ENCODE data around the gene CDC123. TPM values are rescaled to one million over a fixed set of nuclear protein-coding genes. Genes with fewer than 3 reads are reported as not detected.

The CDC123 gene
- total and polyA plus RNA-seq, 2 donors from 2014 or later, result 47.7 to 50.2 TPM

DNA sequence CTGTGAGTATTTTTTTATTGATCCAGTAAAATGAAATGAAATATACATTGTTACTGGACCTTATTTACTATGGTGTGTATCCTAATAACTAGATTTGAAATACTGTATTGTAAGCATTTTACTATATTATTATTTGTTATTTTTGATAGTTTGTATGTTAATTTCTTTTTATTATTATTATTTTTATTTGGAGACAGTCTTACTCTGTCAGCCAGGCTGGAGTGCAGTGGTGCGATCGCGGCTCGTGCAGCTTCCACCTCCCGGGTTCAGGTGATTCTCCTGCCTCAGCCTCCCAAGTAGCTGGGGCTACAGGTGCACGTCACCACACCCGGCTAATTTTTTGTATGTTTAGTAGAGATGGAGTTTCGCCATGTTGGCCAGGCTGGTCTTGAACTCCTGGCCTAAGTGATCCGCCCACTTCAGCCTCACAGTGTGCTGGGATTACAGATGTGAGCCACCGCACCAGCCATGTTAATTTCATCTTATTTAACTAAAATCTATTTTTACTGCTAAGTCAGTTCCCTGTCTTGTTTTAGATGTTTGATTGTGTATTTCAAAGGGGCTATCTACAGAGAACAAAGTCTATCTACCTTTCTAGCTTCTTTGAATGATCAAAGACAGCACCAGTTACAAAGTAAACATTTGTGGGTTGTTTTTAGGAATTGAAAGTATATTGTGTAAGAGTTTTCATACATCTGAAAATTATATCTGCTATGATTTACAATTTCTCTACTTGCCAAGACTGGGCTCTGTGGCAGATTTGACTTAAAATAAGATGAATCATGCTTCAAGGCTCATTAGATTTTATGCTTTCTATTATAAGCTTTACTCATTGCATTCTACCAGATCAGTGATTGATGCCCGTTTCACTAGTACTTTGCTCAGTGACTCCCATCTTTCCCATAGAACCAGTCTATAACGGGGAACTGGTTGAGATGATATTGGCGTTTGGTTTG lies 41.6 kb downstream of the CDC123 start:
- DNase-seq (peak in 1 of 5 donors; percentile 12), FAIRE-seq (no peak)
- TF ChIP-seq, protein P1, sequence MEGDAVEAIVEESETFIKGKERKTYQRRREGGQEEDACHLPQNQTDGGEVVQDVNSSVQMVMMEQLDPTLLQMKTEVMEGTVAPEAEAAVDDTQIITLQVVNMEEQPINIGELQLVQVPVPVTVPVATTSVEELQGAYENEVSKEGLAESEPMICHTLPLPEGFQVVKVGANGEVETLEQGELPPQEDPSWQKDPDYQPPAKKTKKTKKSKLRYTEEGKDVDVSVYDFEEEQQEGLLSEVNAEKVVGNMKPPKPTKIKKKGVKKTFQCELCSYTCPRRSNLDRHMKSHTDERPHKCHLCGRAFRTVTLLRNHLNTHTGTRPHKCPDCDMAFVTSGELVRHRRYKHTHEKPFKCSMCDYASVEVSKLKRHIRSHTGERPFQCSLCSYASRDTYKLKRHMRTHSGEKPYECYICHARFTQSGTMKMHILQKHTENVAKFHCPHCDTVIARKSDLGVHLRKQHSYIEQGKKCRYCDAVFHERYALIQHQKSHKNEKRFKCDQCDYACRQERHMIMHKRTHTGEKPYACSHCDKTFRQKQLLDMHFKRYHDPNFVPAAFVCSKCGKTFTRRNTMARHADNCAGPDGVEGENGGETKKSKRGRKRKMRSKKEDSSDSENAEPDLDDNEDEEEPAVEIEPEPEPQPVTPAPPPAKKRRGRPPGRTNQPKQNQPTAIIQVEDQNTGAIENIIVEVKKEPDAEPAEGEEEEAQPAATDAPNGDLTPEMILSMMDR (IDR thresholded peaks at IDR 0.05; ENCODE audit: borderline replicate concordance, extremely low read depth, insufficient read depth), result no peak
- Histone ChIP-seq H3K4me1 (ENCODE audit: control insufficient read depth in 2 of 3, insufficient read depth in 2 of 3, low read depth in 1 of 3, low read length in 3 of 3) (no peaks in the 10 kb centered on the region), H3K9ac (ENCODE audit: low read length in 3 of 3) (no peak overlapping the region), H3K4me3 (ENCODE audit: low read length in 3 of 3) (no peak overlapping the region), H3K9me3 (ENCODE audit: control insufficient read depth in 2 of 3, insufficient read depth in 1 of 3, low read length in 3 of 3) (no peaks in the 10 kb centered on the region), H3K27me3 (ENCODE audit: control insufficient read depth, insufficient read depth, low read length) (no peaks in the 10 kb centered on the region), H3K27ac (ENCODE audit: low read depth in 2 of 2, low read length in 2 of 2) (no peak overlapping the region), H3K36me3 (ENCODE audit: control insufficient read depth in 2 of 3, insufficient read depth in 3 of 3, low read length in 3 of 3) (peaks cover 0 to 24% (median 6%) of the 10 kb centered on the region in 3 donors)
- intact Hi-C loops (cut with DNase I), result no loop called here

DNA sequence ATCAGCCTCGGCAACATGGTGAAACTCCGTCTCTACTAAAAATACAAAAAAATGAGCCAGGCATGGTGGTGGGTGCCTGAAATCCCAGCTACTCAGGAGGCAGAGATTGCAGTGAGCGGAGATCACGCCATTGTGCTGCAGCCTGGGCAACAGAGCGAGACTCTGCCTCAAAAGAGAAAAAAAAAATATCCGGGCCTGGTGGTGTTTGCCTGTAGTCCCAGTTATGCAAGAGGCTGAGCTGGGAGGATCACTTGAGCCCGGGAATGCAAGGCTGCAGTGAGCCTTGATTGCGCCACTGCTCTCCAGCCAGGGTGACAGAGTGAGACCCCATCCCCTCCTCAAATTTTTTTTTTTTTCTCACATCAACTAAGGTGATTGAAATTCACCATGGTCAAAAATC lies 42.8 kb downstream of the CDC123 start:
- Histone ChIP-seq H3K36me3 (ENCODE audit: control insufficient read depth in 2 of 3, insufficient read depth in 3 of 3, low read length in 3 of 3) (peaks cover 0 to 24% (median 6%) of the 10 kb centered on the region in 3 donors), H3K4me1 (ENCODE audit: control insufficient read depth in 2 of 3, insufficient read depth in 2 of 3, low read depth in 1 of 3, low read length in 3 of 3) (no peaks in the 10 kb centered on the region), H3K4me3 (ENCODE audit: low read length in 3 of 3) (no peak overlapping the region), H3K27ac (ENCODE audit: low read depth in 2 of 2, low read length in 2 of 2) (no peak overlapping the region), H3K9ac (ENCODE audit: low read length in 3 of 3) (no peak overlapping the region), H3K27me3 (ENCODE audit: control insufficient read depth, insufficient read depth, low read length) (no peaks in the 10 kb centered on the region), H3K9me3 (ENCODE audit: control insufficient read depth in 2 of 3, insufficient read depth in 1 of 3, low read length in 3 of 3) (no peaks in the 10 kb centered on the region)
- FAIRE-seq (no peak), DNase-seq (no peak)
- intact Hi-C loops (cut with DNase I), result no loop called here
- TF ChIP-seq, protein P1 (IDR thresholded peaks at IDR 0.05; ENCODE audit: borderline replicate concordance, extremely low read depth, insufficient read depth), result no peak

DNA sequence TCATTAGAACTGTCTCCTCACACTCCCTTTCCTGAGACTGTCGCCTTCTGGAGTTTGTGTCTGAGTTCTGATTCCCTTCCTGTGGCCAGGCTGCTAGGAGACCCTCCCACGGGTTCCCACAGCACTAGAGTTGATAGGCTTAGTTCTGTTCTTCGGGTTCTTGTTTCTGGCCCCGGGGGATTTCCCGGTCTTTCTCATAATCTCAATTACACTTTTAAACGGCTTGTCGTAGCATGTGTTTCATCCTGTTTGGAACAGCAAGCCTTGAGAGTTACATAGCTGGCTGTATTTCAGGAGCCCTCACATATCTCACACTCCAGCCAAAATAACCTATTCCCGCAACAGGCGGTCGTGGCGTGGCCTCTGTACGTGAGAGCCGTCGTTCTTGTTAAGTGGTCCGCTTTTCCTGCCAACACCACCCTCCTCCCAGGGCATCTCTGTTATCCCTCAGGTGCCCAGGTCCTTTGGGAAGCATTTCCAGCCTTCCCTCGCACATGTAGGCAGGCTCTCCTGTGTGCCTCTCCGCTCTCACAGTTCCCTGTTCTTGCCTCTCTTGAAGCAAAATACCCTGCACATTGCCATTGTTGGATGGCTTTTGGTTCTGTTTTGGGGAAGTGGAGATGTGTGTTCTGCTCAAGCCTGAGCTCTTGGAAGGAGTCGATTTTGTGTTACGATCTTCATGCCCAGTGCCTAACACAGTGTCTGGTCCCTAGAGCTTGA lies 46.0 kb downstream of the CDC123 start:
- no peak overlapping the region for H3K27ac ChIP-seq (ENCODE audit: low read depth in 2 of 2, low read length in 2 of 2)
- intact Hi-C loops (cut with DNase I), result no loop called here
- no peaks in the 10 kb centered on the region for H3K27me3 ChIP-seq (ENCODE audit: control insufficient read depth, insufficient read depth, low read length)
- H3K9ac ChIP-seq (ENCODE audit: low read length in 3 of 3), result no peak overlapping the region
- DNase-seq (no peak), FAIRE-seq (no peak)
- H3K9me3 ChIP-seq (ENCODE audit: control insufficient read depth in 2 of 3, insufficient read depth in 1 of 3, low read length in 3 of 3), result no peaks in the 10 kb centered on the region
- TF ChIP-seq, protein P1 (IDR thresholded peaks at IDR 0.05; ENCODE audit: borderline replicate concordance, extremely low read depth, insufficient read depth), result no peak
- peaks cover 6 to 25% (median 12%) of the 10 kb centered on the region in 3 donors for H3K36me3 ChIP-seq (ENCODE audit: control insufficient read depth in 2 of 3, insufficient read depth in 3 of 3, low read length in 3 of 3)
- no peaks in the 10 kb centered on the region for H3K4me1 ChIP-seq (ENCODE audit: control insufficient read depth in 2 of 3, insufficient read depth in 2 of 3, low read depth in 1 of 3, low read length in 3 of 3)
- H3K4me3 ChIP-seq (ENCODE audit: low read length in 3 of 3), result no peak overlapping the region
